ENCODE data around the gene INF2.

The INF2 gene

GRCh38 chr14:104676694-104677511 is 12.5 kb upstream of the INF2 start:
- peak; percentile 48 for DNase-seq (ENCODE audit: low read depth)

- peak; percentile 70 for DNase-seq (ENCODE audit: low read depth)
Observed at GRCh38 chr14:104677512-104678332, 11.7 kb upstream of the INF2 start.

GRCh38 chr14:104678346-104678745 is 11.1 kb upstream of the INF2 start:
- no peak for DNase-seq (ENCODE audit: low read depth)

GRCh38 chr14:104678901-104679705 is 10.3 kb upstream of the INF2 start:
- DNase-seq (ENCODE audit: low read depth): no peak

GRCh38 chr14:104680056-104680805 is 9.2 kb upstream of the INF2 start:
- DNase-seq (ENCODE audit: low read depth): no peak

- no peak for DNase-seq (ENCODE audit: low read depth)
Observed at GRCh38 chr14:104680806-104681688, 8.4 kb upstream of the INF2 start.

- no peak for DNase-seq (ENCODE audit: low read depth)
Observed at GRCh38 chr14:104681689-104682074, 7.7 kb upstream of the INF2 start.

GRCh38 chr14:104682107-104682593 is 7.3 kb upstream of the INF2 start:
- no peak for DNase-seq (ENCODE audit: low read depth)

DNA sequence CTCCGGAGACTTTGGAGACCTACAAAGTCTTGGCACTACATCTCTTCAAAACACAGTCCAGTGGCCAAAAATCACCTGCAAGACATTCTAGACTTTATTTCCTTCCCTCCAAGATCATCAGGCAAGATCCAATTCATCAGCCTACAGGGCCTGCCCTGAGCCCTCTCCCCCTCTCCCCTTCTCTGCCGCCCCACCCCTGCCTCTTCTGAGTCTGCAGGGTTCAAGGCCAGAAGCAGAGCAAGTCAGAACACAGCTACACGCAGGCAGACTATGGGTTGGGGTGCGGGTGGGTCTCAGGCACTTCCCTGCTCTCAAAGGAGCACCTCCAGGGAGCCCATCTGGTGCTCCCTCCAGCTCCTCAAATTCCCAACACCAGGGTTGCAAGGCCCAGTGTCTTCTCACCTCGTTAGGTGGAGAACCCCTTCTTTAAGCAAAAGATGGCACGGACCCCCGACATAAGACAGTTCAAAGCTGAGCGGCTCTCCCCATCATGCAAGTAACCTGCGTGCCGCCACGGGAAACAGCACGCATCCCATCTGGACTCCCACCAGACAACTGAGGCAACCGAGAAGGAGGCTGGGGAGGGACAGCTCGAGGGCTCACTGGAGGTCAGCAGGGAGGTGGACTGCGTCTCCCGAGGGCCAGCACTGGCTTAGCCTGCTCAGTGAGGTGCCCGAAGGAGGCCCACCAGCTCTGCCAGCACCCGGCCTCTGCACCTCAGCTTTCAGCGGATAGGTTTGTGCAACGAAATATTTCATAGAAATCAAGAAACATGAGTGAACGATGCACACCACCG is 5.6 kb upstream of the INF2 start:
- DNase-seq (ENCODE audit: low read depth): no peak

DNA sequence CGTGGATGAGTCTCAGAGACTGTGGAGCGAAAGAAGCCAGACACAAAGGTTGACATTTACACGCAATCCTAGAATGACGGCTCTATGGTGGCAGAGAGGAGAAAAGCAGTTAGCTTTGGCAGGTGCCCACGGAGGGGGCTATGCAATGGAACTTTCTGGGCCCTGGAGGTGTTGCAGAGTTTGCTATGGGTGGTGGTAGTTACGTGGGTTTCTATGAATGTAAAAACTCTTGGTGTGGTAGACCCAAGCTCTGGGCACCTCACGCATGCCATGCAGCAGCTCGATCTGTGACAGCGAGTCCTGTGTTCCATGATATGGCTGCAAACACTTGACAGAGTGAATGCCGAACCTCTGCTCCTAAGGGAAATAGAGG is 5.0 kb upstream of the INF2 start:
- DNase-seq (ENCODE audit: low read depth): no peak

GRCh38 chr14:104685216-104685997 is 4.0 kb upstream of the INF2 start:
- no peak for DNase-seq (ENCODE audit: low read depth)

DNA sequence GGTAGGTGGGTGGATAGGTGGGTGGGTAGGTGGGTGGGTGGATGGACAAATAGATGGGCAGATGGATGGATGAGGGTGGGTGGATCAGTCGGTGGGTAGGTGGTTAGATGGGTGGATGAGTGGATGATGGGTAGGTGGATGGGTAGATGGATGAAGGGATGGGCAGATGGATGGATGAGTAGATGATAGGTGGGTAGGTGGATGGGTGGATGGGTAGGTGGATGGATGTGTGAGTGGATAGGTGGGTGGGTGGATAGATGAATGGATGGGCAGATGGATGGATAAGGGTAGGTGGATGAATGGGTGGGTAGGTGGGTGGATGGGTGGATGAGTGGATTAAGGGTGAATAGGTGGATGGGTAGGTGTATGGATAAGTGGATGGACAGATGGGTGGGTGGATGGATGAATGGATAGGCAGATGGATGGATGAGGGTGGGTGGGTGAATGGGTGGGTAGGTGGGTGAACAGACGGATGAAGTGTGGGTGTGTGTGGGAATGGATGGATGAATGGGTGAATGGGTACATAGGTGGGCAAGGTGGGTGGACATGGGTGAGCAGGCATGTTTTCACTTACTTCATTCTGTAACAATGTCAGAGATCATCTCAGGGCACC is 3.3 kb upstream of the INF2 start:
- DNase-seq (ENCODE audit: low read depth): no peak

DNA sequence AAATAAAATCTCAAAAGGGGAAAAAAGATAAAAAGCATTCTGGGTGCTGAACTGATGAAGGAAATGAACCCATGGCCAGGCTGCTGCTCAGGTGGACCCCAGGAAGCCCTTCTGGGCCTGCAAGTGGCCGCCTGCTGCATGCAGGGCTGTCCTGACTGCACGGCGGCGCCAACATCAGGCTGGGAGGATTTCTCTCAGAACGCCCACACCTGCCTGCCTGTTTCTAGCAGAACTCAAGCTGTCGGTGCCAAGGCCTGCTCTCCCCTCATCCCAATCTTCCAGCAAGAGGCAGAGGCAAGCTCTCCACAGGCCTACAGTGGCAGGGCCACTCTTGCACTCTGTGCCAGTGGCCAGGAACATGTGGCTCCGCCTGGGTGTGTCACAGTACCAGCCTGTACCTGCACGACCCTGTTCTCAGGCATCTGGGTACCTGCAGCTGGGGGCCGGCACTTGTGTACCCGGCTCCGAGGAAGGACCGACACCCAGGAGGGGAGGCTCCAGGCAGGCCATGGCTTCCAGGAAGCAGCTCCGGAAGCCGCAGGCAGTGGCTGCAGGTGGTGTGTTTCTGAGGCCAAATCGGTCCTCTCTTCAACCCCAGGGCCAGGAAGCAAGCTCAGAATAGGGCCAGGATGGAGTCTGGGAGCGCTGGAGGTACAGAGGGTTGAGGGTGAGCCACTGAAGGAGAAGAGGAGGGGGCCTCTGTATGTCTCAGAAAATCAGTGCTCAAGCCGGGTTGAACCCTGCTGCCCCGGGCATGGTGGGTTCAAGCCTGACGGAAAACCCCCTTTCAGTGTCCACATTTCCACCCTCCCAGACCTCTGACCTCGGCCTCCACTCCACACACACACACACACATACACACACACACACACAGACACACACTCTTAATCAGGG is 2.5 kb upstream of the INF2 start:
- no peak for DNase-seq (ENCODE audit: low read depth)

DNA sequence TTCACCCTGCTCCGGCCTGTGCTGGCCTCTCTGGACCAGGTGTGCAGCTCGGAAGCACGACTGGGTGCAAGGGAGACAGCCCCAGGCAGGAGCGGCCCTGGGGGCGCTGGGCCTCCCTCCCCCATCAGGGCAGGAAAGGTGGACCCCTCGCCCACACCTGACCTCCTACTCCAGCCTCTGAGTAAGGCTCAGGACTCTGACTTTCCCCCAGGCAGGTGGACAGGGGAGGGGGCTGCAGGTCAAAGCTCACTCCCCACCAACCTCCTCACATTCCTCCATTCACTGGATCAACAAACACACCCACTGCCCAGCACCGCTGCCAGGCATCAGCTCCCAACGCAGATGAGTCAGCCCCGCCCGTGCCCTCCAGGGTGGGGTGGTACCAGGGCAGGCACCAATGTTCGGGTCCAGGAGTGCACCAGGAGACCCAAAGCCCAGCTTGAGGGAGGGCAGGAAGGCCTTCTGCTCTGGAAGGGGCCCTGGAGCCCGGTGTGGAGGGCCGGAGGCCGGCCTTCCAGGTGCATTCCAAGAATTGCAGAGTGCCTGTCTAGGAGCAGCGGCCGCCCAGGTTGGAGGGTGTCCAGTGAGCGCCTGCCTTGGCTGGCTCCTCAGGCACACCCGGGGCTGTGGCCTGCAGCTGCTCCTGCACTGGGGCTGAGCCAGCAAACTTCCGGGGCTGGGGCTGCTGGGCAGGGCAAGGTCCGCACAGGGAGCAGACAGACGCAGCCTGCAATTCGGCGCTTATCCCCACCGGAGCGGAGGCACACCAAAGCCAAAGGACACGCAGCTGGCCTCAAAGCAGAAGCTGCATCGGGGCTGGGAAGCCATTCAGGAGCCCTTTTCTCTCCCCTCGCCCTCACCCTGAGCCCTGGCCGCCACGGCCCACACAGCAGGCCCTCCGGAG is 1.6 kb upstream of the INF2 start:
- DNase-seq (ENCODE audit: low read depth): no peak

- no peak for DNase-seq (ENCODE audit: low read depth)
Observed at GRCh38 chr14:104688505-104689108, 811 bp upstream of the INF2 start.

Data from stimulated activated CD8-positive, alpha-beta memory T cell treated with anti-CD3 and anti-CD28 coated beads, Interleukin-4, amount 100 ng/mL, for 24 hours (primary cell).